K562 (cell line): ENCODE results near the gene UBALD2. TPM values are rescaled to one million over a fixed set of nuclear protein-coding genes. Genes with fewer than 3 reads are reported as not detected.

ENCODE experiments used
- CCNT2 ChIP-seq: IDR thresholded peaks from 2 replicates; pipeline ENCODE4 v1.6.1; 2011; ENCODE audit warnings: borderline replicate concordance, low read depth, mild to moderate bottlenecking, moderate library complexity, mixed read lengths, low read length; ENCODE audit not compliant: insufficient read length; ENCODE audit errors: extremely low read depth
- FIP1L1 ChIP-seq: fragments of 200-400 bp; formaldehyde crosslinking; IDR thresholded peaks from 2 replicates; pipeline ENCODE4 v1.6.1; 2018; ENCODE audit warnings: mild to moderate bottlenecking, low read depth, low read length; ENCODE audit not compliant: poor library complexity, severe bottlenecking
- FOXK1 ChIP-seq: sonication (generic); formaldehyde crosslinking; IDR thresholded peaks from 2 replicates; pipeline ENCODE4 v1.8.0; 2022; ENCODE audit warnings: missing genetic modification reagents, mild to moderate bottlenecking, borderline replicate concordance
- MYNN ChIP-seq, 2 experiments: sonication (generic); formaldehyde crosslinking in 1 of 2; IDR thresholded peaks; 2 replicates each; pipeline versions ENCODE4 v1.5.0 to v1.6.1; 2016 to 2020; ENCODE audit warnings: antibody characterized with exemption in 1 of 2, missing genetic modification reagents in 1 of 2
- POLR2A ChIP-seq: fragments of 450-650 bp; conservative IDR thresholded peaks from 2 replicates; pipeline ENCODE4 v1.6.1; 2016
- POLR2AphosphoS5 ChIP-seq: IDR thresholded peaks from 2 replicates; pipeline ENCODE4 v1.6.1; 2011; ENCODE audit warnings: mild to moderate bottlenecking, low read depth, low read length, moderate library complexity; ENCODE audit not compliant: control insufficient read depth, insufficient read depth
- POLR2B ChIP-seq: fragments of 450-650 bp; IDR thresholded peaks from 2 replicates; pipeline ENCODE4 v1.6.1; 2018; ENCODE audit warnings: low read depth; ENCODE audit not compliant: partially characterized antibody
- RBFOX2 ChIP-seq: fragments of 200-400 bp; formaldehyde crosslinking; IDR thresholded peaks from 2 replicates; pipeline ENCODE4 v1.6.1; 2017; ENCODE audit warnings: low read depth, mild to moderate bottlenecking, low read length, moderate library complexity
- RBM15 ChIP-seq: fragments of 200-400 bp; formaldehyde crosslinking; IDR thresholded peaks from 2 replicates; pipeline ENCODE4 v1.6.1; 2018; ENCODE audit warnings: mild to moderate bottlenecking, low read length, moderate library complexity; ENCODE audit not compliant: insufficient read depth
- SIN3A ChIP-seq, 2 experiments: fragments of 150-350 bp in 1 of 2; IDR thresholded peaks; 2 replicates each; pipeline ENCODE4 v1.6.1; 2011 to 2016; ENCODE audit warnings: borderline replicate concordance in 2 of 2, low read depth in 2 of 2, low read length in 2 of 2, mild to moderate bottlenecking in 2 of 2, moderate library complexity in 2 of 2; ENCODE audit not compliant: control insufficient read depth in 1 of 2
- YY1 ChIP-seq, 3 experiments: IDR thresholded peaks; 2 replicates each; pipeline ENCODE4 v1.6.1; 2011; ENCODE audit warnings: low read length in 2 of 3, mild to moderate bottlenecking in 2 of 3, moderate library complexity in 2 of 3, borderline replicate concordance in 1 of 3, control low read depth in 1 of 3, low read depth in 1 of 3; ENCODE audit not compliant: insufficient read depth in 3 of 3, insufficient replicate concordance in 2 of 3, control insufficient read depth in 1 of 3, insufficient read length in 1 of 3; ENCODE audit errors: extremely low read depth in 1 of 3
- ZBED1 ChIP-seq: IDR thresholded peaks from 2 replicates; pipeline ENCODE4 v1.6.1; 2014
- ZNF561 ChIP-seq: fragments of 450-650 bp; formaldehyde crosslinking; conservative IDR thresholded peaks from 2 replicates; pipeline ENCODE4 v1.4.0; 2020; ENCODE audit warnings: mild to moderate bottlenecking, moderate library complexity
- polyA plus RNA-seq, 8 experiments: library from polyadenylated mRNA; depleted of rRNA in 4 of 8; stranded (reverse) in 5 of 8; unstranded in 3 of 8; fragments of >200 nt; fragmentation: Nextera tagmentation in 2 of 8; fragmentation: Illumina TruSeq in 1 of 8; extraction: Ambion mirVana in 2 of 8; extraction: Trizol in 1 of 8; gene quantifications; 2 replicates each; pipeline versions ENCODE4 v1.2.1 to v1.2.3, GENCODE V29; 2011 to 2014; ENCODE audit warnings: inconsistent platforms in 1 of 8, missing spikeins in 1 of 8
- total RNA-seq, 7 experiments: library from RNA; depleted of rRNA in 6 of 7; stranded (reverse); fragments of >200 nt in 6 of 7; fragmentation: Illumina TruSeq in 2 of 7; extraction: Trizol in 2 of 7; gene quantifications; 2 replicates each; pipeline versions ENCODE4 v1.2.1 to v1.2.3, GENCODE V29; 2011 to 2021; ENCODE audit warnings: low replicate concordance in 1 of 7
- TF ChIP-seq, protein P1 (sequence below): conservative IDR thresholded peaks from 2 replicates; pipeline ENCODE4 v1.6.1; 2011; ENCODE audit warnings: low read depth, mild to moderate bottlenecking, low read length; ENCODE audit not compliant: control insufficient read depth
- TF ChIP-seq, protein P2 (sequence below), 2 experiments: fragments of 150-350 bp in 1 of 2; IDR thresholded peaks; 2 replicates each; pipeline ENCODE4 v1.6.1; 2012 to 2016; ENCODE audit warnings: low read depth in 2 of 2, low read length in 2 of 2, mild to moderate bottlenecking in 1 of 2, moderate library complexity in 1 of 2
- TF ChIP-seq, protein P3 (sequence below): sonication (generic); formaldehyde crosslinking; IDR thresholded peaks from 2 replicates; pipeline ENCODE4 v1.8.0; 2022; ENCODE audit warnings: missing genetic modification reagents, mild to moderate bottlenecking, borderline replicate concordance

The UBALD2 gene
- total and polyA plus RNA-seq, 9 of the 15 experiments (the other 6 are each of a cell fraction or from before 2014, with no cell fraction given) = 2.3 to 94.1 (median 25.3) TPM

DNA sequence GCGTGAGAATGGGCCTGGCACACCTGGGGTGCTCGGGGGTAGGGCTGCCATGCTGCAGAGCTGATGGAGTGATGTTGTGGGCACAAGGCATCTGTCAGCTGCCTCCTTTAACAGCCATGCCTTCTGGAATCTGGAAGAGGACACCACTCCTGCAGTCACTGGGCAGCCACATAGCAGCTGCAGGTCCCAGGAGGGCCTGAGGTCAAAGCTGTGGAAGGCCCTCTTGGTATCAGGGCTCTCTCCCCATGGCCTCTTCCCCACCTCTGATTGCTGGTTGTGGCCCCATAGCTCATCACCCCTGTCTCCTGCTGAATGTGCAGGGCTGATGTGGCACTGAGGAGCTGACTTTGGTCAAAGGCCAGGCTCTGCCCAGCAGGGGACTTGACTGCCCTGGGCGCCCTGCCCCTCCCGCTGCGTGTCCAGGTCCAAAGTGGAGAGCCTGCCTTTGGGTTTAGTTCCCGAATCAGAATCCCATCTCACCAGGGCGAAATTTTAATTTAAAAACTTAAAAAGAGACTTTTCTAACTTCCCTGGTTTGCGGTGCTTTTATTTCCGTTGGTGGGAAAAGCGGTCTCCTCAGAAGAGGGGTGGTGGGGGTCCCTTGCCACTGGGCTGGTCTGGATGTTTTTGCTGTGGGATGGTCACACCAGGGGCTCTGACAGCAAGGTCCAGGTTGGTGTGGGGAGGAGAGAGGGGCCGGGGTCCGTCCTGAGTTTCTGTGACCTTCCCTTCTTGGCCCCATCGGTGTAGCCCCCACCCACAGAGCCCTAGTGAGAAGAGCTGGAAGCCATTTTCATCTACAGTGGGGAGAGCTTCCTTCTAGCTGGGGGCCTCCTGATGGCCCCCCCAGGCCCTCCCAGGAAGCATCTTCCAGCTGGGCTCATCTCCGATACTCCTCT is 5.9 kb downstream of the UBALD2 start (continued):
- TF ChIP-seq, protein P1, sequence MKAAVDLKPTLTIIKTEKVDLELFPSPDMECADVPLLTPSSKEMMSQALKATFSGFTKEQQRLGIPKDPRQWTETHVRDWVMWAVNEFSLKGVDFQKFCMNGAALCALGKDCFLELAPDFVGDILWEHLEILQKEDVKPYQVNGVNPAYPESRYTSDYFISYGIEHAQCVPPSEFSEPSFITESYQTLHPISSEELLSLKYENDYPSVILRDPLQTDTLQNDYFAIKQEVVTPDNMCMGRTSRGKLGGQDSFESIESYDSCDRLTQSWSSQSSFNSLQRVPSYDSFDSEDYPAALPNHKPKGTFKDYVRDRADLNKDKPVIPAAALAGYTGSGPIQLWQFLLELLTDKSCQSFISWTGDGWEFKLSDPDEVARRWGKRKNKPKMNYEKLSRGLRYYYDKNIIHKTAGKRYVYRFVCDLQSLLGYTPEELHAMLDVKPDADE = 0 out of 2 replicates have a peak, but pooled peaks have one; percentile 12
- TF ChIP-seq RBM15 (no peak), SIN3A (IDR thresholded peaks at IDR 0.05; ENCODE audit: borderline replicate concordance in 2 of 2, control insufficient read depth in 1 of 2, low read depth in 2 of 2, low read length in 2 of 2) (0 out of 4 replicates have a peak, but pooled peaks of 1 of the 2 experiments have one; percentile 27), FOXK1 (CRISPR knock-in tag) (peak; percentile 77; the same call in 1 of the 2 replicates), MYNN (IDR thresholded peaks at IDR 0.05) (peak; percentile 70; the same call in 1 of the 2 replicates), MYNN (CRISPR knock-in tag; IDR thresholded peaks at IDR 0.05) (no peak), POLR2B (peak; percentile 39), POLR2AphosphoS5 (peak; percentile 57), ZBED1 (peak; percentile 47; the same call in 1 of the 2 replicates), CCNT2 (peak; percentile 1), ZNF561 (CRISPR knock-in tag) (0 out of 2 replicates have a peak, but pooled peaks have one; percentile 15), FIP1L1 (no peak), RBFOX2 (peak; percentile 33), YY1 (IDR thresholded peaks at IDR 0.05; ENCODE audit: borderline replicate concordance in 1 of 3, control insufficient read depth in 1 of 3, extremely low read depth in 1 of 3, insufficient read depth in 3 of 3, insufficient read length in 1 of 3, insufficient replicate concordance in 2 of 3, low read depth in 1 of 3, low read length in 2 of 3) (peak in 2 of 3 experiments; percentile 8 to 50), POLR2A (peak; percentile 29)
- TF ChIP-seq, protein P2, sequence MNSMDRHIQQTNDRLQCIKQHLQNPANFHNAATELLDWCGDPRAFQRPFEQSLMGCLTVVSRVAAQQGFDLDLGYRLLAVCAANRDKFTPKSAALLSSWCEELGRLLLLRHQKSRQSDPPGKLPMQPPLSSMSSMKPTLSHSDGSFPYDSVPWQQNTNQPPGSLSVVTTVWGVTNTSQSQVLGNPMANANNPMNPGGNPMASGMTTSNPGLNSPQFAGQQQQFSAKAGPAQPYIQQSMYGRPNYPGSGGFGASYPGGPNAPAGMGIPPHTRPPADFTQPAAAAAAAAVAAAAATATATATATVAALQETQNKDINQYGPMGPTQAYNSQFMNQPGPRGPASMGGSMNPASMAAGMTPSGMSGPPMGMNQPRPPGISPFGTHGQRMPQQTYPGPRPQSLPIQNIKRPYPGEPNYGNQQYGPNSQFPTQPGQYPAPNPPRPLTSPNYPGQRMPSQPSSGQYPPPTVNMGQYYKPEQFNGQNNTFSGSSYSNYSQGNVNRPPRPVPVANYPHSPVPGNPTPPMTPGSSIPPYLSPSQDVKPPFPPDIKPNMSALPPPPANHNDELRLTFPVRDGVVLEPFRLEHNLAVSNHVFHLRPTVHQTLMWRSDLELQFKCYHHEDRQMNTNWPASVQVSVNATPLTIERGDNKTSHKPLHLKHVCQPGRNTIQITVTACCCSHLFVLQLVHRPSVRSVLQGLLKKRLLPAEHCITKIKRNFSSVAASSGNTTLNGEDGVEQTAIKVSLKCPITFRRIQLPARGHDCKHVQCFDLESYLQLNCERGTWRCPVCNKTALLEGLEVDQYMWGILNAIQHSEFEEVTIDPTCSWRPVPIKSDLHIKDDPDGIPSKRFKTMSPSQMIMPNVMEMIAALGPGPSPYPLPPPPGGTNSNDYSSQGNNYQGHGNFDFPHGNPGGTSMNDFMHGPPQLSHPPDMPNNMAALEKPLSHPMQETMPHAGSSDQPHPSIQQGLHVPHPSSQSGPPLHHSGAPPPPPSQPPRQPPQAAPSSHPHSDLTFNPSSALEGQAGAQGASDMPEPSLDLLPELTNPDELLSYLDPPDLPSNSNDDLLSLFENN (IDR thresholded peaks at IDR 0.05; ENCODE audit: low read depth in 2 of 2, low read length in 2 of 2) = 0 out of 4 replicates have a peak, but pooled peaks of 1 of the 2 experiments have one; percentile 13
- TF ChIP-seq, protein P3, sequence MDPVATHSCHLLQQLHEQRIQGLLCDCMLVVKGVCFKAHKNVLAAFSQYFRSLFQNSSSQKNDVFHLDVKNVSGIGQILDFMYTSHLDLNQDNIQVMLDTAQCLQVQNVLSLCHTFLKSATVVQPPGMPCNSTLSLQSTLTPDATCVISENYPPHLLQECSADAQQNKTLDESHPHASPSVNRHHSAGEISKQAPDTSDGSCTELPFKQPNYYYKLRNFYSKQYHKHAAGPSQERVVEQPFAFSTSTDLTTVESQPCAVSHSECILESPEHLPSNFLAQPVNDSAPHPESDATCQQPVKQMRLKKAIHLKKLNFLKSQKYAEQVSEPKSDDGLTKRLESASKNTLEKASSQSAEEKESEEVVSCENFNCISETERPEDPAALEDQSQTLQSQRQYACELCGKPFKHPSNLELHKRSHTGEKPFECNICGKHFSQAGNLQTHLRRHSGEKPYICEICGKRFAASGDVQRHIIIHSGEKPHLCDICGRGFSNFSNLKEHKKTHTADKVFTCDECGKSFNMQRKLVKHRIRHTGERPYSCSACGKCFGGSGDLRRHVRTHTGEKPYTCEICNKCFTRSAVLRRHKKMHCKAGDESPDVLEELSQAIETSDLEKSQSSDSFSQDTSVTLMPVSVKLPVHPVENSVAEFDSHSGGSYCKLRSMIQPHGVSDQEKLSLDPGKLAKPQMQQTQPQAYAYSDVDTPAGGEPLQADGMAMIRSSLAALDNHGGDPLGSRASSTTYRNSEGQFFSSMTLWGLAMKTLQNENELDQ = peak; percentile 89; the same call in 1 of the 2 replicates
